Cardiac septum (tissue), 1 donor: ENCODE results near the gene FLT1. TPM values are rescaled to one million over a fixed set of nuclear protein-coding genes. Genes with fewer than 3 reads are reported as not detected.

ENCODE experiments used
- DNase-seq: peaks from one replicate; pipeline ENCODE4 v3.0.0-alpha.2; 2020; ENCODE audit warnings: low spot score
- intact Hi-C: fragments of 100-400 bp; cut with DNase I; formaldehyde crosslinking; loops from one replicate; pipeline ENCODE4 v1.14.0; 2022
- total RNA-seq: library from RNA; stranded (reverse); fragmentation: NEBNext Ultra II Directional; extraction: Animal tissue kit (Norgen Biotek cat#: 25700); gene quantifications from one replicate; pipeline ENCODE4 v1.2.1, GENCODE V29; 2021
- donor health status: DM: no; HTN: no; CAD: no.

FLT1 gene
- total RNA-seq, 1 donor from 2014 or later: 53.4 TPM

DNA sequence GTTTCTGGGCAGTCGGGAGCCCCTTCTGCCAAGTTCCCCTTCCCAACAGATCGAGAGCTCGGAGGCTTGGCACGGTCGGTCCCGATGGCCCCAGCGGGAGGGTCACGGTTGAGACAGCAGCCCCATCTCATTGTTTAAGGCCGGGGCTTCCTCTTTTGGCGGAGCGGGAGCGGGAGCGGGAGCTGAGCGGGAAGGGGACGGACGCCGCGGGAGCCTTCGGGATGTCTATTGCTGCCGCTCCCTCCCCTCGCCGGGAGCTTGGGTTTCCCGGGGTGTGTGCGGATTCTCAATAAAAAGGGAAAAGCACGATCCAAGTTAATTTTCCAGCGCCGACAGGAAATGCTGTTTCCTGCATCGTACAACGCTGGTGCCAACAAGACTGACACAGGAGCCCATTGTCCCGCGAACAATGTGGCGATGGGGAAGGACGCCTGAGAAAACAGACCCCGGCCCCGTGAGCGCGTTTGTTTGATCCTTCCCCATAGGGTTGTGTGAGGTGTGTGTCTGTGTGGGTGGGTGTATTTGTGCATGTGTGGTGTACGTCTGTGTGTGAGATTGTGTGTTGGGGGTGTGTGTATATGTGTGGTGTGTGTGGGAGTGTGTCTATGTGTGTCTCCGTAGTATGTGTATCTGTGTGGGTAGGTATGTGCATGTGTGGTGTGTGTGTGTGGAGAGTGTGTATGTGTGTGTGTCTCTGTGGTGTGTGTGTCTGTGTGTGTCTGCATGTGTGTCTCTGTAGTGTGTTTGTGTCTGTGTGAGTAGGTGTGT lies 36.3 kb upstream of the FLT1 start:
- peak; percentile 81 for DNase-seq
- intact Hi-C loops: loop anchor here (1.0 to 10.0 kb wide), 4 partner anchors 36 to 209 kb away; partner anchors contain the start of gene FLT1

- no peak for DNase-seq
- intact Hi-C loops: loop anchor here (1.0 to 10.0 kb wide), 4 partner anchors 35 to 208 kb away; partner anchors contain the start of gene FLT1
Measured at GRCh38 chr13:28530729-28531076, 35.8 kb upstream of the FLT1 start.

- intact Hi-C loops: loop anchor here (5.0 to 10.0 kb wide), 3 partner anchors 65 to 208 kb away; no protein-coding TSS in a partner anchor
Measured at GRCh38 chr13:28529836-28530235, 34.9 kb upstream of the FLT1 start.

DNA sequence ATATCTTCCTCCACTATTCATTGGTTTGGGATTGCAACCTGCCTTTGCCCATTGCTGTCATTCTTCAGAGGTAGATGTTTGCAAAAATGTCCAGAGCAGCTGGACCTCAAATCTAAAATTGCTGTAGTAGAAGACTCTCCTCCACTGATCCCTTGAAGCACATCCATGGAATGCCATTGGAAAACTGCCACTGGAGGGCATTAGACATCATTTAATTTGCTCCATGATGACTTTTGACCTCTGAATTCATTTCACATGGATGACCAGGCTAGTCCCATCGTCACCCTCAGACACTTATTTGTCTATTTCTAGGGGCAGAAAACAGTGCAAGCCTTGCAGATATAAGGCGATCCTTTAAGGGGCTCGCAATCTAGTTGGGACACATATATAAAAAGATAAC lies 33.9 kb upstream of the FLT1 start:
- no peak for DNase-seq
- intact Hi-C loops: no loop called here

More at GRCh38 chr13:28529836-28530235, 34.9 kb upstream of the FLT1 start:
- DNase-seq: no peak

DNA sequence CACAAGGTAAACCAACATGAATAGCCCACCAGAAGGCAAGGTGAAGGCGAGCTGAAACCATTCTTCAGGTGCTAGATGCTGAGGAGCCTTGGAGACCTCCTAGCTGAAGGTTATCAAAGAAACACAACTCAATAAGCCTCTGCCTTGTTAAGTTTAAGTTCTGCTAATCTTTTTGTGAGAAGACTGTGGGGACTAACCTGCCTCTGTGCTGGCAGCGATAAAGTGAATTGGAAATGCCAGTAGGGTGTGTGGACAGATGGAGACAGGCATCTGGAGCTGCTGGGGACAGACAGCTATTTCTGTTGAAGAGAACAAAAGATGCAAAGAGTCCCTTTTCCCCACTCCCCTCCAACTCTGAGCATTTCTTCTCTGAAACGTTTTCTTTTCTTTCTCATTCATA lies 33.5 kb upstream of the FLT1 start:
- intact Hi-C loops: no loop called here
- DNase-seq: no peak

DNA sequence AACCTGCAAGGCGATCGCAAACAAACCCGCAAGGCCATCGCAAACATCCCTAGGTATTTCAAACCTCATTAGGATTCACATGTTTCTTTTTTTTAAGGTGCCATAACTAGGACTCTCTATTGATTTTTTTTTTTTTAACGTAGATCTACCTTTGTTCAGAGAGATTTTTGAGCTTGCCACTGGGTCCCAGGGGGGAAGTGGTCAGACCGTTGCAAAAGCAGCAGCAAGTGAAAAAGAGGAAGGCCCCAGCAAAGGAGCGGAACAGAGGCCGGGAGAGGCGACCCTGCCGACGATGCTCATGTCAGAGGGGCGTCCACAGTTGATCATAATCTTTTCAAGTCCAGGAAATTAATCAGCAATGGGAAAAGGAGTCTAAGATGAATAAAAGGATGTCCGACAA lies 32.7 kb upstream of the FLT1 start:
- intact Hi-C loops: no loop called here
- DNase-seq: peak; percentile 87

GRCh38 chr13:28526876-28527275 lies 31.9 kb upstream of the FLT1 start:
- DNase-seq: no peak
- intact Hi-C loops: no loop called here

GRCh38 chr13:28522871-28523270 lies 27.9 kb upstream of the FLT1 start:
- intact Hi-C loops: no loop called here
- DNase-seq: no peak

DNA sequence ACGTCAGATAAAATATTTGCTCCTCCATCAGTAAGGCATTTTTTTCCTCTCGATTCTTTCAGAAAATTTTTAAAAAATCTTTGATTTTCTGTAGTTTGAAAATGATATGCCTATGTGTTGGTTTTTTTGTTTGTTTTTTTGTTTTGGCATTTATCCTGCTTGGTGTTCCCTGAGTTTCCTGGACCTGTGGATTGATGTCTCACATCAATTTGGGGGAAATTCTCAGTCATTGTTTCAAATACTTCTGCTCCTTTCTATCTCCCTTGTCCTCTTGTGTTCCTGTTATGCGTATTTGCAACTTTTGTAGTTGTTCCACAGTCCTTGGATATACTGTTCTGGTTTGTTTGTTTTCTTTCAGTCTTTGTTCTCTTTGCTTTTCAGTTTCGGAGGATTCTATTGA lies 18.8 kb upstream of the FLT1 start:
- no peak for DNase-seq
- intact Hi-C loops: no loop called here

DNA sequence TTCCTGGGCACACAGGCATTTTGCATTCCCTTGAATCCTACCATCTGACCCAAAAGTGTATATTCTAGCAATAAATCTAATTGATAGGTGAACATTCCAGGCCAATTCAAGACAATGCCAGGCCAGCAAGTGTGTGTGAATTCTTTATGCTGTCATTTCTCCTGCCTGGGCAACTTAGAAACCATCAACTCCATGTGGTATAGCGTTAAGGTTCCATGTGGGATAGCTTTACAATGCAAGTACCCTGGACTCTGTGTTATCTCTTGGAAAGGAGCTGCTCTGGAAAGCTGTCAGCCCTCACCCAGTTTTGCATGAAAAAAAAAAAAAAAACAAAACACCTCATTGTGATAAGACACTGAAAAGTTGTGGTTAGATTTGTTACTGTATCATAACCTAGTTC lies 15.6 kb upstream of the FLT1 start:
- DNase-seq: no peak
- intact Hi-C loops: no loop called here

- intact Hi-C loops: no loop called here
- no peak for DNase-seq
Measured at GRCh38 chr13:28510066-28510465, 15.1 kb upstream of the FLT1 start.

DNA sequence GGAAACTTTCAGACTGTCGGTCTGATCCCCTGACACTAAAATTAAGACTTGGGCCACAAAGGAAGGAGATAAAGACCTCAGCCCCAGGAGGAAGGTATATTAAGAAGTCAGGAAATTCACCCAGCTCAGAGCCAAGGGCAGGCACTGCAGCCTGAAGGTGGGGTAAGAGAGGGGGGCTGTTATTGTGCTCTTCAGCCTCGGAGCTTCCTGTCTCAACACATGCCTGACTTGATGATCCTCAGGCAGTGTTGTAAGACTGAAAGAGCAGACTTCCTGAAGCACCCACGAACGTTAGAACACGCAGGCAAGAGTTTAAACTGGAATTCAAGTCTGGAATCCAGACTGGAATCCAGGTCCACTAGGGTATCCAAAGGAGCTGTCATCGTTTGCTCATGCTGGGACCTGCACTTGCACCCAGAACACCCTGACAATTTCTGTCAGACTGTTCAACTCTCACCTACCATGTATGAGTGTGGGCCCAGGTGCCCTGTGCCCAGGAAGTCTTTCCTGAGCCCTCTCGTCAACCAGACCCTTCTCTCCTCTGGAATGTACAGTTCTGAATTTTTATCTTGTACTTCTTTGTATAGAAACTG lies 10.7 kb upstream of the FLT1 start:
- DNase-seq: no peak
- intact Hi-C loops: no loop called here

DNA sequence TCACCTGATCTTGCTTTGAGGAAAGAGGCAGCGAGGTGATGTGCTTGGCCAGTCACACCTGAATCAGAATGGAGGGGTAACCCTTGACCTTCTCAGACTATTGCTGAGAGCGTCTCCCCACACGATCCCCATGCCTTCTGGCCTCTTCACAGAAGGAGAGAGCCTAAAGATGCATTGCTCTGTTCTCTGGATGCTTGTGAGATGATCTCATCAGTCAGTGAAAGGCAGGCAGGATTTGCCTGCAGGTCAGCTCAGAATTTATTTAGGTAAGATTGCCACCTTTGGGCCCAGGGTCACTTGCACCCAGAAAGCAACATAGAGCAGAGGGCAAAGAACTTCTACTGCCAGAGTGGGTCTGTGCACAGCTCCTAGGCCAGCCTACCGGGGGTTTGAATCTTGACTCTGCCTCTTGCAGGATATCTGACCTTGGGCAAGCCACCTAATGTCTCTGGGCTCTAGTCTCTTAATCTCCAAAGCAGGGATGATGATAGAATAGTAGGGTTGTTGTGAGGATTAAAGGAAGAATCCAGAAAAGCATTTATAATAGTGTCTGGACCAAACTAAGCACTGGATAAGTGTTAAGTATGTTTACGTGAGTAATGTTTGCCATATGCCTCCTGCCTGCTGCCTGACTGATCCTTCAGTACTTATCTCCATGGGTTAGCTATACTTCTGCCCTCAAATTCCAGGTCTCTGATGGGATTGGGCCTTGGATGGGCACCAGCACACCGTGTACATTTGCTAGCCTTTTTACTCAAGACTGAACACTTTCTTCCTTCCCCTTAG lies 8.4 kb upstream of the FLT1 start:
- no peak for DNase-seq
- intact Hi-C loops: no loop called here

- intact Hi-C loops: no loop called here
- no peak for DNase-seq
Measured at GRCh38 chr13:28501547-28501946, 6.6 kb upstream of the FLT1 start.

DNA sequence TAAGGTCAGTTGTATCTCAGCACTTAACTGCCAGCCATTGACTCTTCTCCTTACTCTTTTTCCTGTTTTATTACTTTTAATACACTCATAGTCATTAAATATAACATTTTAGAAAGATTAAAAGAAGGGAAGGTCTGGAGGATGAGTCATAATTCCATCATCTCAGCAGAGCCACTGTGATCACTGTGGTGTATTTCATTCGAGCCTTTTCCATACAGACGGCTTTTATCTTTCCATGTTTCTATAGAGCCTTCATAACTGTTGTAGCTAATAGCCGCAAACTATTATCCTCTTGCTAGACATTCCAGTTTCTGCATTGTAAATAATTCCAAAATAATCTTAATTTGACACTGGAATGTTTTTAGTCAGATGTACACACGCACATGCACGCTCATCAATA lies 4.7 kb upstream of the FLT1 start:
- intact Hi-C loops: loop anchor here (5.0 kb wide), 1 partner anchor 128 kb away; no protein-coding TSS in a partner anchor
- DNase-seq: no peak

- intact Hi-C loops: loop anchor here (5.0 kb wide), 1 partner anchor 129 kb away; no protein-coding TSS in a partner anchor
- no peak for DNase-seq
Measured at GRCh38 chr13:28498481-28499115, 3.7 kb upstream of the FLT1 start.

DNA sequence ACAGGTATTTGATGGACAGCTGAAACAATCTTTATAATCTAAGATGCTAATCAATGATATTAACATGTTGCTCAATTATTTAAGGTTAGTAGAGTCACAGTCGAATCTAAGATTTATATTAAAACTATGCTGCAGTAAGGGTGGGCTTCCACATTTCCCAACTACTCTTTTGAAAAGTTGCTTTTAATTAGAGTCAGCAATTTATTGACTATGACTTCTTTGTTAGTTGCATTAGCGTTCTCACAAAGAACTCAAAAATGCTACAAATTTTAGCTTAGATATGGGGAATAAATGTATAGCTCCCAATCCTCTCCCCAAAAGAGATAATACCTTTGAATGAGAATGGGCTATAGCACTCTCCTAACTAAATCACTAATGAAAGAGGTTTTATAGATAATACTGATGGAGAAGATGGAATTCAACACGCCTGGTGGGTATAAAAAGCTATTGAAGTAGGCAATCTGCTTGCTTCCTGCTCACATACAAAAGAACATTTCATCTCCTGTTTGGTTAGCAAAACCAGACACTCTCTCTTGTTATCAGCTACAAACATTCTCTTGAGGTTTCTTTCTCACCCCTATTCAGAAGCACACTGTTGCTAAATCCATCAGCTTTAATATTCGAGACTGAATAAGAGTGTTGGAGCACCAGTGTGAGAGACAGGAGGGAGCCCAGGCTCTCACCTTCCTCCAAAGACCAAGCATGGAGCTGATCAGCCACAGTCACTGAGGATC lies 2.4 kb upstream of the FLT1 start:
- DNase-seq: no peak
- intact Hi-C loops: loop anchor here (5.0 kb wide), 1 partner anchor 130 kb away; no protein-coding TSS in a partner anchor

- intact Hi-C loops: loop anchor here (5.0 kb wide), 1 partner anchor 131 kb away; no protein-coding TSS in a partner anchor
Measured at GRCh38 chr13:28496188-28496564, 1.2 kb upstream of the FLT1 start.

DNA sequence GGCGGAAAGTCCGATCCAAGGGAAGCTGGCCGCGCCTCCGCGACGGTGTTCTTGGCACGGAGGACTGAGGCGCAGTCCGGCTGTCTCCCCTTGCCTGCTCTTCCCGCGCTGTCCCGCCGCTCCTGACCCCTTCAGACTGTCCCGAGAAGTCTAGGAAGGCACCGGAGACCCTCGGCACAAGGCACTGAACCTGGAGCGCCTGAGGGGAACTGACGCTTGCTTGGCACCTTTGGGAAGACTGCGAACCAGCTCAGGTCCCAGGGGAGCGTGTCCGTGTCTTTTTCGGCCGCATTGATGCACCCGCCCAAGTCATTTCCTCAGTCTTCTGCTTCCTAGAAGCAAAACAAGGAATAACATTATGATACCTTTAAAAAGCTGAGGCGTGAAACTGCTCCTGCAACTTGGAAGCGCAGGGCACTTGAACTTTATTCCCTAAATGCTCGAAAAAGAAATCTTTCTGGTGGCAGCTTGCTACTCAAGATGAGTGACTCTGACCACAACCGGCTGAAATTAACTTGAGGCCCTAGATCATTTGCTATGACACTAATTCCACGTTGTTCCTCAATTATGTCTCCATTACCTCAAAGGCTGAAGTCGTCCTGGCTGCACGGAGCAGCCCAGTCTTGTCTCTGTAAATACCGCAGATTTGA lies 735 bp upstream of the FLT1 start:
- intact Hi-C loops: loop anchor here (1.0 to 5.0 kb wide), 2 partner anchors 36 to 132 kb away; no protein-coding TSS in a partner anchor

More at GRCh38 chr13:28496188-28496564, 1.2 kb upstream of the FLT1 start:
- no peak for DNase-seq

More for the DNA sequence above, 735 bp upstream of the FLT1 start:
- DNase-seq: no peak
